SK-N-SH (cell line): ENCODE results near the gene SON.

Experiments used
- CTCF ChIP-seq: fragments of 200-600 bp; sonication (generic); IDR thresholded peaks from 2 replicates; pipeline ENCODE4 v1.6.1; 2017; ENCODE audit warnings: antibody characterized with exemption, mild to moderate bottlenecking, moderate library complexity
- EP300 ChIP-seq, 2 experiments: IDR thresholded peaks; 2 replicates each; pipeline versions ENCODE4 v1.4.0 to v1.6.1; 2012; ENCODE audit warnings: borderline replicate concordance in 1 of 2, low read depth in 1 of 2, low read length in 1 of 2
- FOXM1 ChIP-seq: IDR thresholded peaks from 2 replicates; pipeline ENCODE4 v1.4.0; 2012; ENCODE audit warnings: low read depth, mild to moderate bottlenecking
- GATA2 ChIP-seq: sonication (generic); formaldehyde crosslinking; IDR thresholded peaks from 2 replicates; pipeline ENCODE4 v1.5.0; 2020; ENCODE audit warnings: mild to moderate bottlenecking, missing genetic modification reagents
- IRF3 ChIP-seq: fragments of 150-350 bp; IDR thresholded peaks from 2 replicates; pipeline ENCODE4 v1.6.1; 2016; ENCODE audit warnings: mild to moderate bottlenecking, low read depth, low read length
- SMC3 ChIP-seq: IDR thresholded peaks from 2 replicates; pipeline ENCODE4 v1.6.1; 2012; ENCODE audit warnings: low read depth, low read length, improper control_type of control experiment
- USF1 ChIP-seq: IDR thresholded peaks from 2 replicates; pipeline ENCODE4 v1.4.0; 2012; ENCODE audit warnings: low read depth, borderline replicate concordance
- ZBTB33 ChIP-seq: IDR thresholded peaks from 2 replicates; pipeline ENCODE4 v1.4.0; 2012; ENCODE audit warnings: low read depth, borderline replicate concordance

- no peak for TF ChIP-seq CTCF
- no peak for TF ChIP-seq IRF3
- no peak for TF ChIP-seq USF1
- no peak for TF ChIP-seq ZBTB33
- TF ChIP-seq GATA2 (CRISPR knock-in tag), result no peak
- no peak for TF ChIP-seq SMC3
- no peak for TF ChIP-seq EP300 (IDR thresholded peaks at IDR 0.05; ENCODE audit: borderline replicate concordance in 1 of 2, low read depth in 1 of 2, low read length in 1 of 2)
- no peak for TF ChIP-seq FOXM1
These were observed 27.2 kb downstream of the SON start for GRCh38 chr21:33569991-33570390.
